ENCODE measurements around the gene HOPX.
"Not testable (repeated sequence)": the region's sequence is repeated elsewhere in the genome, so short reads cannot be mapped to it uniquely, and the experiment has no call there.

Gene HOPX

GRCh38 chr4:56622176-56622575 lies 58.9 kb downstream of the HOPX start:
- no peak for DNase-seq

GRCh38 chr4:56619816-56620215 lies 61.3 kb downstream of the HOPX start:
- DNase-seq, result no peak

- DNase-seq, result no peak
Observed at GRCh38 chr4:56619160-56619559, 61.9 kb downstream of the HOPX start.

- DNase-seq, result no peak
Observed at GRCh38 chr4:56618734-56619133, 62.4 kb downstream of the HOPX start.

- no peak for DNase-seq
Observed at GRCh38 chr4:56613101-56613862, 67.8 kb downstream of the HOPX start.

- no peak for DNase-seq
Observed at GRCh38 chr4:56612282-56612681, 68.8 kb downstream of the HOPX start.

GRCh38 chr4:56611501-56611900 lies 69.6 kb downstream of the HOPX start:
- no peak for DNase-seq

- not testable (repeated sequence) for DNase-seq
Observed at GRCh38 chr4:56610170-56610569, 70.9 kb downstream of the HOPX start.

- no peak for DNase-seq
Observed at GRCh38 chr4:56607926-56608325, 73.2 kb downstream of the HOPX start.

GRCh38 chr4:56606385-56606784 lies 74.7 kb downstream of the HOPX start:
- no peak for DNase-seq

GRCh38 chr4:56605464-56605863 lies 75.6 kb downstream of the HOPX start:
- not testable (repeated sequence) for DNase-seq

- no peak for DNase-seq
Observed at GRCh38 chr4:56603297-56603696, 77.8 kb downstream of the HOPX start.
